Loucy (cell line): ENCODE results near the gene DGKB.

Source experiments
- CTCF ChIP-seq: fragments of 200-600 bp; sonication (generic); conservative IDR thresholded peaks from 2 replicates; pipeline ENCODE4 v1.5.1; 2014; ENCODE audit warnings: mild to moderate bottlenecking, antibody characterized with exemption, low read length
- EZH2phosphoT487 ChIP-seq: fragments of 200-600 bp; IDR thresholded peaks from 2 replicates; pipeline ENCODE4 v1.6.1; 2018; ENCODE audit warnings: antibody characterized with exemption, mild to moderate bottlenecking, moderate library complexity, borderline replicate concordance

- TF ChIP-seq CTCF (no peak), EZH2phosphoT487 (no peak)
These were observed 562.7 kb downstream of the DGKB start for GRCh38 chr7:14339861-14340260.
